HEK293 (cell line): Measurements from ENCODE around the gene ADGRD1.
A peak's percentile ranks its signal among the peaks of the same experiment; 100 is the strongest.

ENCODE experiments used
- CTCF ChIA-PET: fragments of 350-600 bp; formaldehyde crosslinking; extraction: SDS; loops from one replicate; lab custom pipeline; 2021; ENCODE audit warnings: antibody characterized with exemption; lab: Yijun Ruan, JAX
- POLR2A ChIA-PET: fragments of 300-600 bp; formaldehyde crosslinking; extraction: SDS; loops from one replicate; lab custom pipeline; 2020; ENCODE audit warnings: antibody characterized with exemption, inconsistent platforms; lab: Yijun Ruan, JAX
- H3K27ac ChIP-seq: fragments of 200-500 bp; sonication (Bioruptor generic); 2 replicates; pipeline ENCODE4 v1.5.1; 2014; ENCODE audit warnings: low read depth, low read length, control low read depth, inconsistent platforms; ENCODE audit errors: extremely low read depth
- H3K36me3 ChIP-seq, 2 experiments: fragments of 200-500 bp in 1 of 2; sonication (Bioruptor generic) in 1 of 2; 1 replicate in 1 of 2; 2 replicates in 1 of 2; pipeline ENCODE4 v1.5.1; 2014 to 2017; ENCODE audit warnings: inconsistent platforms in 2 of 2, low read length in 2 of 2; ENCODE audit not compliant: control insufficient read depth in 2 of 2, insufficient read depth in 1 of 2
- H3K4me1 ChIP-seq: fragments of 200-500 bp; sonication (Bioruptor generic); 2 replicates; pipeline ENCODE4 v1.5.1; 2014; ENCODE audit warnings: mild to moderate bottlenecking, low read length, inconsistent platforms; ENCODE audit not compliant: control insufficient read depth, insufficient read depth
- H3K4me3 ChIP-seq: 2 replicates; pipeline ENCODE4 v1.5.1; 2011; ENCODE audit warnings: low read depth, mild to moderate bottlenecking, control low read depth, low read length, moderate library complexity
- H3K9me3 ChIP-seq: fragments of 200-500 bp; sonication (Bioruptor generic); 2 replicates; pipeline ENCODE4 v1.5.1; 2014; ENCODE audit warnings: low read depth, low read length, inconsistent platforms; ENCODE audit not compliant: control insufficient read depth, insufficient read depth
- HOXD13 ChIP-seq: sonication (generic); formaldehyde crosslinking; IDR thresholded peaks from 2 replicates; pipeline ENCODE4 v1.8.0; 2022; ENCODE audit warnings: missing genetic modification reagents, borderline replicate concordance
- KLF1 ChIP-seq: fragments of 450-650 bp; formaldehyde crosslinking; IDR thresholded peaks from 2 replicates; pipeline ENCODE4 v1.5.1; 2016; ENCODE audit warnings: missing biosample characterization, missing genetic modification characterization
- OSR2 ChIP-seq: fragments of 450-650 bp; formaldehyde crosslinking; IDR thresholded peaks from 2 replicates; pipeline ENCODE4 v1.5.1; 2016; ENCODE audit warnings: missing biosample characterization, missing genetic modification characterization
- ZNF138 ChIP-seq: fragments of 450-650 bp; formaldehyde crosslinking; IDR thresholded peaks from 2 replicates; pipeline ENCODE4 v1.5.1; 2016; ENCODE audit warnings: missing biosample characterization, missing genetic modification characterization, borderline replicate concordance
- ZNF335 ChIP-seq: fragments of 450-650 bp; formaldehyde crosslinking; conservative IDR thresholded peaks from 2 replicates; pipeline ENCODE4 v1.5.1; 2016; ENCODE audit warnings: missing biosample characterization, missing genetic modification characterization
- ZNF426 ChIP-seq: fragments of 450-650 bp; formaldehyde crosslinking; IDR thresholded peaks from 2 replicates; pipeline ENCODE4 v1.5.1; 2017; ENCODE audit warnings: missing biosample characterization, missing genetic modification characterization, mild to moderate bottlenecking, inconsistent platforms, moderate library complexity
- ZNF654 ChIP-seq: fragments of 450-650 bp; formaldehyde crosslinking; IDR thresholded peaks from 2 replicates; pipeline ENCODE4 v1.5.1; 2016; ENCODE audit warnings: low read depth, missing biosample characterization, missing genetic modification characterization
- ZNF670 ChIP-seq: fragments of 450-650 bp; formaldehyde crosslinking; IDR thresholded peaks from 2 replicates; pipeline ENCODE4 v1.5.1; 2016; ENCODE audit warnings: missing biosample characterization, missing genetic modification characterization, low read depth
- ZNF692 ChIP-seq: fragments of 450-650 bp; formaldehyde crosslinking; IDR thresholded peaks from 2 replicates; pipeline ENCODE4 v1.5.1; 2016; ENCODE audit warnings: missing biosample characterization, missing genetic modification characterization
- TF ChIP-seq, protein P1 (sequence below): fragments of 450-650 bp; formaldehyde crosslinking; IDR thresholded peaks from 2 replicates; pipeline ENCODE4 v1.5.1; 2016; ENCODE audit warnings: missing biosample characterization, missing genetic modification characterization
- TF ChIP-seq, protein P2 (sequence below): fragments of 450-650 bp; formaldehyde crosslinking; IDR thresholded peaks from 2 replicates; pipeline ENCODE4 v1.5.1; 2017; ENCODE audit warnings: missing biosample characterization, missing genetic modification characterization
- TF ChIP-seq, protein P3 (sequence below): fragments of 450-650 bp; formaldehyde crosslinking; IDR thresholded peaks from 2 replicates; pipeline ENCODE4 v1.5.1; 2016; ENCODE audit warnings: missing biosample characterization, missing genetic modification characterization
- TF ChIP-seq, protein P4 (sequence below): fragments of 450-650 bp; formaldehyde crosslinking; IDR thresholded peaks from 2 replicates; pipeline ENCODE4 v1.5.1; 2016; ENCODE audit warnings: missing biosample characterization, missing genetic modification characterization

Gene ADGRD1

GRCh38 chr12:131038961-131039950 lies 85.5 kb downstream of the ADGRD1 start:
- Histone ChIP-seq H3K9me3 (no peaks in the 10 kb centered on the region), H3K4me3 (no peak overlapping the region), H3K36me3 (no peaks in the 10 kb centered on the region), H3K4me1 (no peaks in the 10 kb centered on the region)
- CTCF ChIA-PET: no interaction called here
- 0 out of 2 replicates have a peak, but pooled peaks have one; percentile 20 for TF ChIP-seq KLF1 (tag by site-specific recombination)
- TF ChIP-seq, protein P1, sequence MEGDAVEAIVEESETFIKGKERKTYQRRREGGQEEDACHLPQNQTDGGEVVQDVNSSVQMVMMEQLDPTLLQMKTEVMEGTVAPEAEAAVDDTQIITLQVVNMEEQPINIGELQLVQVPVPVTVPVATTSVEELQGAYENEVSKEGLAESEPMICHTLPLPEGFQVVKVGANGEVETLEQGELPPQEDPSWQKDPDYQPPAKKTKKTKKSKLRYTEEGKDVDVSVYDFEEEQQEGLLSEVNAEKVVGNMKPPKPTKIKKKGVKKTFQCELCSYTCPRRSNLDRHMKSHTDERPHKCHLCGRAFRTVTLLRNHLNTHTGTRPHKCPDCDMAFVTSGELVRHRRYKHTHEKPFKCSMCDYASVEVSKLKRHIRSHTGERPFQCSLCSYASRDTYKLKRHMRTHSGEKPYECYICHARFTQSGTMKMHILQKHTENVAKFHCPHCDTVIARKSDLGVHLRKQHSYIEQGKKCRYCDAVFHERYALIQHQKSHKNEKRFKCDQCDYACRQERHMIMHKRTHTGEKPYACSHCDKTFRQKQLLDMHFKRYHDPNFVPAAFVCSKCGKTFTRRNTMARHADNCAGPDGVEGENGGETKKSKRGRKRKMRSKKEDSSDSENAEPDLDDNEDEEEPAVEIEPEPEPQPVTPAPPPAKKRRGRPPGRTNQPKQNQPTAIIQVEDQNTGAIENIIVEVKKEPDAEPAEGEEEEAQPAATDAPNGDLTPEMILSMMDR: no peak
- TF ChIP-seq, all 188 proteins: peak for 1
- no peak overlapping the region for H3K27ac ChIP-seq
- POLR2A ChIA-PET: no interaction called here

DNA sequence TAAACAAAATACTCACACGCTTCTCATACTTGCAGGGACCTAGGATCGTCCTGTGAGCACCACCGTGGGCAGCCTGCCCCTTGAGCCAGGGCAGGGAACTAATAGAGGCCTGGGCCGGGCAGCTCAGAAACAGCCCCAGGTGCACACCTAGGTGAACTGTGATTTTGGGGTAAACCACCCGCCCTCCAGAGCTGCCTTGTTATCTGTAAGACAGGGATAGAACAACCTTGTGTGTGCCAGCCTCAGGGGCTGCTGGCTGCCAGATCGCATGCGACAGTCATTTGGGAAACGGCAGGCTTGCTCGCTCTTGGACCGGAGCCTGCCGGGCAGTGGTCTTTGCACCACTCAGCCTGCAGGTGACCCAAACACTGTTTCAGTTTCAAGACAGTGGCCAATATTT lies 86.8 kb downstream of the ADGRD1 start:
- Histone ChIP-seq H3K36me3 (no peaks in the 10 kb centered on the region), H3K4me1 (no peaks in the 10 kb centered on the region), H3K27ac (no peak overlapping the region), H3K4me3 (no peak overlapping the region), H3K9me3 (no peaks in the 10 kb centered on the region)
- TF ChIP-seq, protein P2, sequence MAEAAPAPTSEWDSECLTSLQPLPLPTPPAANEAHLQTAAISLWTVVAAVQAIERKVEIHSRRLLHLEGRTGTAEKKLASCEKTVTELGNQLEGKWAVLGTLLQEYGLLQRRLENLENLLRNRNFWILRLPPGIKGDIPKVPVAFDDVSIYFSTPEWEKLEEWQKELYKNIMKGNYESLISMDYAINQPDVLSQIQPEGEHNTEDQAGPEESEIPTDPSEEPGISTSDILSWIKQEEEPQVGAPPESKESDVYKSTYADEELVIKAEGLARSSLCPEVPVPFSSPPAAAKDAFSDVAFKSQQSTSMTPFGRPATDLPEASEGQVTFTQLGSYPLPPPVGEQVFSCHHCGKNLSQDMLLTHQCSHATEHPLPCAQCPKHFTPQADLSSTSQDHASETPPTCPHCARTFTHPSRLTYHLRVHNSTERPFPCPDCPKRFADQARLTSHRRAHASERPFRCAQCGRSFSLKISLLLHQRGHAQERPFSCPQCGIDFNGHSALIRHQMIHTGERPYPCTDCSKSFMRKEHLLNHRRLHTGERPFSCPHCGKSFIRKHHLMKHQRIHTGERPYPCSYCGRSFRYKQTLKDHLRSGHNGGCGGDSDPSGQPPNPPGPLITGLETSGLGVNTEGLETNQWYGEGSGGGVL (tag by site-specific recombination): no peak
- no peak for TF ChIP-seq OSR2
- TF ChIP-seq, protein P3, sequence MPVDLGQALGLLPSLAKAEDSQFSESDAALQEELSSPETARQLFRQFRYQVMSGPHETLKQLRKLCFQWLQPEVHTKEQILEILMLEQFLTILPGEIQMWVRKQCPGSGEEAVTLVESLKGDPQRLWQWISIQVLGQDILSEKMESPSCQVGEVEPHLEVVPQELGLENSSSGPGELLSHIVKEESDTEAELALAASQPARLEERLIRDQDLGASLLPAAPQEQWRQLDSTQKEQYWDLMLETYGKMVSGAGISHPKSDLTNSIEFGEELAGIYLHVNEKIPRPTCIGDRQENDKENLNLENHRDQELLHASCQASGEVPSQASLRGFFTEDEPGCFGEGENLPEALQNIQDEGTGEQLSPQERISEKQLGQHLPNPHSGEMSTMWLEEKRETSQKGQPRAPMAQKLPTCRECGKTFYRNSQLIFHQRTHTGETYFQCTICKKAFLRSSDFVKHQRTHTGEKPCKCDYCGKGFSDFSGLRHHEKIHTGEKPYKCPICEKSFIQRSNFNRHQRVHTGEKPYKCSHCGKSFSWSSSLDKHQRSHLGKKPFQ (tag by site-specific recombination): no peak
- no peak for TF ChIP-seq ZNF138
- no peak for TF ChIP-seq ZNF335
- TF ChIP-seq, protein P4, sequence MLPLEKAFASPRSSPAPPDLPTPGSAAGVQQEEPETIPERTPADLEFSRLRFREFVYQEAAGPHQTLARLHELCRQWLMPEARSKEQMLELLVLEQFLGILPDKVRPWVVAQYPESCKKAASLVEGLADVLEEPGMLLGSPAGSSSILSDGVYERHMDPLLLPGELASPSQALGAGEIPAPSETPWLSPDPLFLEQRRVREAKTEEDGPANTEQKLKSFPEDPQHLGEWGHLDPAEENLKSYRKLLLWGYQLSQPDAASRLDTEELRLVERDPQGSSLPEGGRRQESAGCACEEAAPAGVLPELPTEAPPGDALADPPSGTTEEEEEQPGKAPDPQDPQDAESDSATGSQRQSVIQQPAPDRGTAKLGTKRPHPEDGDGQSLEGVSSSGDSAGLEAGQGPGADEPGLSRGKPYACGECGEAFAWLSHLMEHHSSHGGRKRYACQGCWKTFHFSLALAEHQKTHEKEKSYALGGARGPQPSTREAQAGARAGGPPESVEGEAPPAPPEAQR (tag by site-specific recombination): no peak
- TF ChIP-seq ZNF670 (tag by site-specific recombination): no peak
- TF ChIP-seq ZNF426 (tag by site-specific recombination): no peak
- TF ChIP-seq ZNF692: no peak
- TF ChIP-seq ZNF654 (tag by site-specific recombination): no peak
- TF ChIP-seq HOXD13: no peak
- POLR2A ChIA-PET: no interaction called here
- CTCF ChIA-PET: no interaction called here
